ENCODE results near the gene KYAT1. TPM values are rescaled to one million over a fixed set of nuclear protein-coding genes. Genes with fewer than 3 reads are reported as not detected.

KYAT1 gene
- total and polyA plus RNA-seq, 12 donors, result 8.9 to 20.3 (median 11.1) TPM

GRCh38 chr9:128835246-128836210 is 46.2 kb downstream of the KYAT1 start:
- DNase-seq (no peak), ATAC-seq (peak in 2 of 8 donors; percentile 14 to 24)
- TF ChIP-seq CTCF (IDR thresholded peaks at IDR 0.05), result no peak
- H3K4me3 ChIP-seq, result no peak overlapping the region
- no peak overlapping the region for H3K27ac ChIP-seq
- H3K27me3 ChIP-seq, result no peaks in the 10 kb centered on the region
- no peaks in the 10 kb centered on the region for H3K4me1 ChIP-seq
- peaks cover 0 to 33% (median 0%) of the 10 kb centered on the region in 9 donors for H3K36me3 ChIP-seq
- no peaks in the 10 kb centered on the region for H3K9me3 ChIP-seq
- WGBS, 2 donors, result 94% methylated on average over 28 of the region's 28 CpGs
- intact Hi-C loops (cut with DNase I), result no loop called here

GRCh38 chr9:128833696-128834095 is 48.1 kb downstream of the KYAT1 start:
- DNase-seq, result no peak
- no peak overlapping the region for H3K4me3 ChIP-seq

GRCh38 chr9:128829477-128830251 is 52.1 kb downstream of the KYAT1 start, which contains the start of gene SPOUT1:
Gene SPOUT1 (minus strand): TSS chr9:128829794. CDS start chr9:128829780, 14 bp downstream.
- peak; percentile 93 for DNase-seq
- H3K4me1 ChIP-seq, result peaks cover 5 to 25% (median 15%) of the 10 kb centered on the region in 9 donors
- 1 to 2% methylated on average over 56 of the region's 56 CpGs for WGBS, 2 donors
- peak; percentile 97 to 100 (median 99) for ATAC-seq
- intact Hi-C loops (cut with DNase I), result no loop called here
- no peaks in the 10 kb centered on the region for H3K27me3 ChIP-seq
- no peaks in the 10 kb centered on the region for H3K9me3 ChIP-seq
- H3K36me3 ChIP-seq, result peaks cover 0 to 52% (median 18%) of the 10 kb centered on the region in 9 donors
- peak within 1 kb of the TSS; percentile 75 to 100 (median 90) for H3K4me3 ChIP-seq
- H3K27ac ChIP-seq, result peak within 1 kb of the TSS in 9 of 10 donors; percentile 77 to 90 (median 82)
- no peak for TF ChIP-seq CTCF (IDR thresholded peaks at IDR 0.05)

More at GRCh38 chr9:128833696-128834095, 48.1 kb downstream of the KYAT1 start:
- Histone ChIP-seq H3K36me3 (peaks cover 0 to 28% (median 0%) of the 10 kb centered on the region in 9 donors), H3K27me3 (no peaks in the 10 kb centered on the region), H3K27ac (no peak overlapping the region), H3K9me3 (no peaks in the 10 kb centered on the region), H3K4me1 (peaks cover 4 to 14% (median 12%) of the 10 kb centered on the region in 9 donors)
- no peak for TF ChIP-seq CTCF (IDR thresholded peaks at IDR 0.05)
- no peak for ATAC-seq
- intact Hi-C loops (cut with DNase I), result no loop called here
- 93 to 95% methylated on average over 10 of the region's 10 CpGs for WGBS, 2 donors
